HPDE6-E6E7 (cell line): ENCODE data around the gene CIB1.
"Not testable (repeated sequence)": the region's sequence is repeated elsewhere in the genome, so short reads cannot be mapped to it uniquely, and the experiment has no call there.

Source experiments
- DNase-seq: peaks from one replicate; pipeline ENCODE4 v3.0.0; 2011; ENCODE audit warnings: missing footprints; ENCODE audit errors: extremely low spot score

The CIB1 gene

DNA sequence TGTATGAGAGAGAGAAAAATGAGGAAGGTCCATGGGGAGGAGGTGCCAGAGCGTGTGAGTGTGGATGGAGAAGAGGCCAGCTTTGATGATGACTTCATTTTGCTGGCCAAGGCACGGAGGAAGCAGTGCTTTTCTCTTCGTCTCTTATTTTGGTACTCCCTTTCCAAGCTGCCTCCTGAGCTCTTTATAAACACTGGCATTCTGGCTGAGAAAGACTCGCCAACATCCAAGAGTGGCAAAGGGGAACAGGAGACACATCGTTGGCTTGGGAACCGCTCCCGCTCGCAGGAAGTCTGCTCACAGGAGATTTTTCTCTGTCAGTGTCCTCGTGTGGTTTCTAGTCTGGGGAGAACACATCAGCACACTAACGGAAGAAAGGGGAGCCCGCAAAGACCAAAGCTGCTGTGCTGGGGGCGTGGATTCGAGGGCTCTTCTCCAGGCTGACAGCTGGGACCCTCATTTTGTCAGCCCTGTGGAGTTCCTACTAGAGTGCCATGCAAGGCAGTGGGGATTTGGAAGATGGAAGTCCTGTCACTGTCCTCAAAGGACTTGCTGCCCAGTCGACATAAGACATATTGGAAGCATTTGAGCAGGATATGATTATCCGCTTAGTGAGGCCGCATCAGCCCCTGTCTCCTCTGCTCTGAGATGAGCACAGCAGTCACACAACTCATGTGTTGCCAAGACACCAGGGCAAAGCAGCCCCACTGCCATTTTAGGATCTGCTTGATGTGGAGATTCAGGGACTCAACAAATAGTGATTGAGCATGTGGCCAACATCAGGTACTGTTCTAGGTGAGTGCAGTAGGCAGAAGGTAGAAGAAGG lies 40.6 kb downstream of the CIB1 start:
- no peak for DNase-seq

DNA sequence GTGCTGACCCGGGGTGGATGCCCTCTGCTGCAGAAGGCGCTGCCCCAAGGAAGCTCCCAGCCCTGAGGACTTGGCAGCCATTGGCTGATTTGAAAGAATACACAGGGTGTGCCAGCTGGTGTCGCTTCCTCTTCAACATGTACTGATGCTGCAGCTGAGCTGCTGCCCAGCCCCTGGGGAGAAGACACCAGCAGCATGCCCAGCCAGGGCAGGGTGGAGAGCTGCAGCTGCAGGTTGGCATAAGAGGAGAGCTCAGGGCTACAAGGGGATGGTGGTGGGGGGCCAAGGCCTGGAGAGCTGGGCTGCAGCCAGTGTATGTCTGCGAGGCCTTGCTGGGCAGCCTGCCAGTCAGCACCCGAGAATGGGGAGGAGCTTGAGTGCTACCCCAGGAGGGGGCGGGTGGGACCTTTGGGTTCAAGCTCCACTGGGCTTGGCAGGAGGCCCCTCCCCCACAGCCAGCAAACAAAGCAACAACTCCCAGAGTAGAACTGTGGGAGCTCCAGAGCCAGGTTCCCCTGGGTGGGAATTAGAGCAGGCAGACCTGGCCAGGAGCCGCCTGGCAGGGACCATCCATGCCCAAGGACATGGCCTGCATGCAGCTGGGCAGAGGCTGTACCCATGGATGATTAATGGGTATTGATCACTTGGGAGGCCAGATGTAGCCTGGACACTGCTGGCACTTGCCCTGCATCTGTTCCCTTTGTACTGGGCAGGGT lies 41.8 kb downstream of the CIB1 start:
- DNase-seq: no peak

DNA sequence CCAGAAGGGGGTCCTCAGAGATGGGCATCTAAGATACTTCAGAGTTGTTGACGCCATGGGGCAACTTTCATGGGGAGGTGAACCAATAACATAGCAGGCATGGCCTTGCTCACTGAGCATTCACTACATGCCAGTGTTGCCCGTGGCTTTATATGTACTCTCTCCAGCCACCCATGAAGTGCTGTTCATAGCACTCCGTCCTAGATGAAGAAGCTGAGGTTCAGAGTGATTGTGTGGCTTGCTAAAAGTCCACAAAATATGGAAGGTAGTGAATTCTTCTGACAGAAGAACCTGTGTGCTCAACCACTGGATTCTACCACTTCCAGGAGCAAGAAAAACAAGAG lies 42.4 kb downstream of the CIB1 start:
- no peak for DNase-seq

DNA sequence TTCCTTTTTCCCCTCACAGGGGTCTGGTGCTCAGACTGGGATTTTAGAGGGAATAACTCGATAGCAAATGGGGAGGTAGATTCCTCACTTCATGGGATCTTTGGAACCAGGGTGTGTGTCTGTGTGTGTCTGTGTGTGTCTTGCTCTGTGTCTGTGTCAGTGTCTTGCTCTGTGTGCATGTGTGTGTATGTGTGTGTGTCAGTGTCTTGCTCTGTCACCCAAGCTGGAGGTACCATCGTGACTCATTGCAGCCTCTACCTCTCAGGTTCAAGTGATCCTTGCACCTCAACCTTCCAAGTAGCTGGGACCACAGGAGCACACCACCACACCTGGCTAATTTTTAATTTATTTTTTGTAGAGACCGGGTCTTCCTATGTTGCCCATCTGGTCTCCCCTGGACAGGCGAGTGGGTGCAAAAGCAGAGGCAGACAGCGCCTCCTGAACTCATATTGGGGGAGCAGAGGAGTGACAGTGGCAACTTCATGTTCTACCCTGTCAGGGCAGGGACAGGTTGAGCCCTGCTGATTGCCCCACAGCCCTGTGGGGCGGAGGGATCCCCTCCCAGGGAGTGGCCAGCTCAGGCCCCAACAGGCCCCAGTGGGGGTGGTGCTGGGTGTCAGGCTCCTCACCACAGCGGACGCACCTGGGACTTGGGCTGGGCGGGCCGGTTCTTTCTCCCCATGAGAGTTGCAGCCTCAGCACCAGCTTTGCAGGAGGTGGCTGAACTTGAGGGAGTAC lies 43.0 kb downstream of the CIB1 start:
- DNase-seq: peak; percentile 92

DNA sequence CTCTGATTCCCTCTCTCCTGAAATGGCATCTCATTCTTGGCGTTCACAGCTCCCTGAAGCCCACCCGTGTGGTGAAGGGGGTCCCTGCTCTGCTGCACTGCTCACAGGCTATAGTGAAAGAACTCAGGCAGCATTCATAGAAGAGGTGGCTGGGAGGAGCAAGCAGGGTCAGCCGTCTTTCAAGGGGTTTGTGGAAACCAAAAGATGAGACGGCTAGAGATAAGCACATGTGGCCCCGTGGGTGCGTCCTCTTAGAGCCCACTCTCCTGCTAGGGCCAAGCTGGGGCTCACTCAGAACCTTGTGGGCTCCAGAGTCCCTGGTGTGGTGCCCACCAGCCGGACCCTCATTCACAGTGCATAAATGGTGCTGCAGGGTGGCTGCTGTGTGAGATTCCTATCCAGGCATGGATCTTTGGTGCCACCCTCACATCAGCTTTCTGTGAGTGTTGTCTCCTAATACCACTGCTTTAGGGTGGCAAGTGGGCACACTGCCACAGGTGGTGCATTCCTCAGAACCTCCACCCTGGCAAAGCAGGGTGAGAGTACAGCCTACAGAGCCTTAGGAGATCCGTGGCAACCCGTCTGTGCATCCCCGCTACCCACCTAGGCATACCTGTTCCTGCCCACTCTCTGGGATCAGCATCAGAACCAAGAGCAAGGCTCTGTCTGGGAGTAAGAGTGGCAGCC lies 43.8 kb downstream of the CIB1 start:
- no peak for DNase-seq

DNA sequence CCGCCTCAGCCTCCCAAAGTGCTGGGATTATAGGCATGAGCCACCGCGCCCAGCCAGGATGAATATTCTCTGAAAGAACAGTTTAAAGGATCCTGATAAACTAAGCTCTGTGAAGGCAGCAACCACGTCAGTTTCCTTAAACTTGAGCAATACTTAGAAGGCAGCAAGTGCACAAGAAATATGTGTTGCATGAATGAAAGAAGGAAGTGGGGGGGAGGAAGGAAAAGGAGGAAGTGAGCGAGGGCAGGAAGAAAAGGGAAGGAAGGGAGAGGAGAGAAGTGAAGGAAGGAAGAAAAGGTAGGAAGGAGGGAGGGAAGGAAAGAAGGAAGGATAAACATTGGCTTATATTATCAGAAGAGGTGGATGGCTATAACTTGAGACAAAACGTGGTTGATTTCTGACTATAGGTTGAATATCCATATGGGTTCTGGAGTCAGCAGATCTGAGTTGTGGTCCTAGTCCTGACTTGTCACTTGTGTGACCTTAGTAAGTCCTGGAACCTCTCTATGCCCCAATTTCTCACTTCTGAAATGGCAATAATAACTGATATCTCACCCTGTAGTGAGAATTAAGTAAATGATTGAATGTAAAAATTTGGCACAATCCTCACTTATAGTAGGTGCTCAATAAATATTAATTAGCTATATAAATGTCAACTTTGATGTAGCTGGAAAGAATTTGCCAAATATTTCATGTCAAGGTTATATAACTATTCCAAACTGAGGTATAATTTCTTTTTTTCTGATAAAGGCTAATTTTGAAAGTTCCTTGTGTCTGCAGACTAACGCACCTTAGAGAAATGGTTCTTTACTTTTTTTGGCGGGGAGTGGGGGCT lies 44.6 kb downstream of the CIB1 start:
- DNase-seq: no peak

DNA sequence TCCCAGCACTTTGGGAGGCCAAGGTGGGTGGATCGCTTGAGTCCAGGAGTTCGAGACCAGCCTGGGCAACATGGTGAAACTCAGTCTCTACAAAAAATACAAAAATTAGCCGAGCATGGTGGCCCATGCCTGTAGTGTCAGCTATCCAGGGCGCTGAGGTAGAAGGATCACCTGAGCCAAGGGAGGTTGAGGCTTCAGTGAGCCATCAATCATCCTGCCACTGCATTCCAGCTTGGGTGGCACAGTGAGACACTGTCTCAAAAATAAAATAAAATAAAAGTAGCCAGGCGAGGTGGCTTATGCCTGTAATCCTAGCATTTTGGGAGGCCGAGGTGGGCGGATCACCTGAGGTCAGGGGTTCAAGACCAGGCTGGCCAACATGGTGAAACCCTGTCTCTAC lies 45.7 kb downstream of the CIB1 start:
- not testable (repeated sequence) for DNase-seq

DNA sequence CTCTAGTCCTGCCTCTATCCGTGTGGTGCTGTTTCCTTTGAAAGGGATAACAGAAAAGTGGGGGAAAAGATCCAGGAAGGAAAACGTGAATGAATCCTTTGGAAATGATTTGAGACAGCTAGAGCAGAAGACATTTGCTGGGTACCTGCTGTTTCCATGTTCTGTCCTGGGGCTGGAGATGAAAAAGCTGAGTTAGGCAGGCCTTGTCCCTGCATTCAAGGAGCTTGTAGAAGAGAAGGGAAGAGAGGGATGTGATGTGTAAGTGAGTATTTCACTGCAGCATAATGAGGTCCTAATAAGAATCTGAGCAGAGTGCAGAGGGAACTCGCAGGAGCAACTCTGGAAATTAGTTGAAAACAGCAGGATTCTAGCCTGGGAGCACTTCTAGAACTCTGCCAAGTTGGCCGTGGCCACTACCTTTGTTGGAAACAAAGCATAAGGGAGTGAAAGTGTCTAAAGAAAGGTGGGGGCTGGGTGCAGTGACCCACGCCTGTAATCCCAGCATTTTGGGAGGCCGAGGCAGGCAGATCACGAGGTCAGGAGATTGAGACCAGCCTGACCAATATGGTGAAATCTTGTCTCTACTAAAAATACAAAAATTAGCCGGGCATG lies 46.4 kb downstream of the CIB1 start:
- no peak for DNase-seq

DNA sequence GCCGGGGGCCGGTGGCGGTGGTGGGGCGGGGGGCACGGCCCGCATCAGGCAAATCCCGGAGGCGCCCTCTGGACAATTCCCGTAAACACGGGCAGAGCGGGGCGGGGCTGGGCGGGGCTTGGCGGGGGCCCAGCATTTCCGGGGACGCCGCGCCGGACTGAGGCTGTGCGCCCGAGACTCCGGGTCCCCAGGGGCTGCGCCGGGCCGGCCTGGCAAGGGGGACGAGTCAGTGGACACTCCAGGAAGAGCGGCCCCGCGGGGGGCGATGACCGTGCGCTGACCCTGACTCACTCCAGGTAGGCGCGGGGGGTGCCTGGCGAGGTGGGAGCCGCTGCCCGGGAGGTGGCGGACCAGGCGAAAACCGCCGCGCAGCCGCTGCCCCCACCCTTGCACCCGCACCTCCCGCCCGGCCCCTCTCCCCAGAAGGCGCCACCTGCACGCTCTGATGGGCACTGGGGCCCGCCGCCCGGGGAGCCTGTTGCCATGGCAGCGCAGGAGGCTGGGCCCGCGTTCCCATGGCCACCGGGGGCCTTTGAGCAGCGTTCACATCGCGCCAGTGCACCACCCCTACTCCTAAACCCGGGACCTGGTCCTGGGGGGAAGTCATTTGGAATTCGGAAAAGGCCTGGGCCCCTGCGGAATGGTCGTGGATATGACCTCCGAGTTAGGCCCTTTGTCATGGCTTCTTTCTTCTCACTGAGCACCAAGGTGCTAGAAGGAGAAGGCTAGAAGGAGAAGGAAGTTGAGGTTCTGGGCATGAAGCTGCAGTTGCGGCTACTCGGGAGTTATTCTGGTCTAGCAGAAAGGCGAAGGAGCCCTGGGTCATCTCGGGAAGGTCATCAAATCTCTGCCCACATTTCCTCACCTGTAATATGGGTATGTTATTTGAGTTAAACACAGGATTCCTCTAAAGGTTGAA lies 48.7 kb downstream of the CIB1 start:
- DNase-seq: no peak

DNA sequence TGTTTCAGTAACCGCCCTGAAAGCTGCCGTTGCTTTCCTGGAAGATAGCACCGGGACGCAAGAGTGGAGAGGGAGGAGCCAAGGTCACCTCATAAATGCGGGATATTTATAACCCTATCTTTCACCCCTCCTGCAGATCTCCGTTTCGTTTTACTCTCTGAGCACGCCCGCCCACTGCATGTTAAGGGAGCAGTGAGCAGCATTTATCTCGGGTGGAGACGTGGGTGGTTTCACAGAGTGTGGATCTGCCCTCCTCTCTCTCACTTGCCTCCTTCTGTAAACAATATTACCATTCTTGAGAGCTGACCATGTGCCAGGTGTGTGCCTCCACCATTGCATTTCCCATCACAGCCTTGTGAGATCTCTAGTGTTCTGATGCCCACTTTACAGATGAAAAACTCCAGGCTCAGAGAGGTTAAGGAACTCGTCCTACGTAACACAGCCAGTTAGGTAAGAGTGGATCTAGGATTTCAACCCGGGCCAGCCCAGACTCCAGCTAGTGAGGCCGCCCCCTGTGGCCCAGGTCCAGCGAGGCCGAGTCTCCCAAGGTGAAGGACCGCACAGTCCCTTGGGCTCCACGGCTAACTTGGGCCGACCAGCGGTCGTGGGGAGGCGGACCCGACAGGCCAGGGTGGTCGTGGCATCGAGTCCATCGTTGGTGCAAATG lies 49.5 kb downstream of the CIB1 start:
- DNase-seq: no peak

DNA sequence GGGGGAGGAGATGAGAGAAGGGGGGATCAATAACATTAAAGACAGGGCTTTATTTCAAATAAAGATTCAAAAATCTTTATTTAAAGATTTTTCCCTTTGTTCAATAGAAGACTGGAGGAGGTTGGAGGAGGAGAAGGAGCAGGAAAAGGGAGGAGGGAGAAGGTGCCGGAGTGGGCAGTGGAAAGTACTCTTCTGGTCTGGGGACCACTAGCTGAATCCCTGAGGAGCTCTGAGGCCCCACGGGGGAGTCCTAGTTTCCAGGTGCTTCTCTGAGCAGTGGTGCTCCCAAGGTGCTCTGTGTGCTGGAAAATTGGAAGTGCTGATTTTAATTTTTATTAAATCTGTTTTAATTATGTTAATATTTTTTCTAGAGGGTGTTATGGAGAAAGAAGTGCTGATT lies 52.0 kb downstream of the CIB1 start:
- no peak for DNase-seq
